Keratinocyte (primary cell): Measurements from ENCODE around the gene ID4. TPM values are rescaled to one million over a fixed set of nuclear protein-coding genes. Genes with fewer than 3 reads are reported as not detected.
"Not testable (repeated sequence)": the region's sequence is repeated elsewhere in the genome, so short reads cannot be mapped to it uniquely, and the experiment has no call there.

ENCODE experiments used
- DNase-seq: peaks from one replicate; pipeline ENCODE4 v3.0.0-alpha.2; 2011; ENCODE audit warnings: low read depth, missing footprints, low spot score
- FAIRE-seq: peaks from 2 replicates; lab custom pipeline; 2011; peaks lifted over from hg19 to GRCh38; lab: Jason Lieb, UNC
- H2AFZ ChIP-seq: 2 replicates; pipeline ENCODE4 v1.6.0; 2012; ENCODE audit warnings: low read length, control low read depth, inconsistent platforms; ENCODE audit not compliant: control insufficient read depth
- H3K27ac ChIP-seq: 2 replicates; pipeline ENCODE4 v1.5.1; 2011; ENCODE audit warnings: low read length; ENCODE audit not compliant: control insufficient read depth, insufficient read depth
- H3K27me3 ChIP-seq: 3 replicates; pipeline ENCODE4 v1.6.0; 2011; ENCODE audit warnings: low read length; ENCODE audit not compliant: control insufficient read depth, insufficient read depth; ENCODE audit errors: extremely low read depth
- H3K36me3 ChIP-seq, 2 experiments: 2 replicates in 1 of 2; 3 replicates in 1 of 2; pipeline ENCODE4 v1.5.1; 2011; ENCODE audit warnings: low read length in 2 of 2, mild to moderate bottlenecking in 1 of 2; ENCODE audit not compliant: control insufficient read depth in 2 of 2, insufficient read depth in 2 of 2; ENCODE audit errors: extremely low read depth in 1 of 2
- H3K4me1 ChIP-seq: 3 replicates; pipeline ENCODE4 v1.5.1; 2011; ENCODE audit warnings: low read length; ENCODE audit not compliant: control insufficient read depth, insufficient read depth; ENCODE audit errors: extremely low read depth
- H3K4me2 ChIP-seq: 3 replicates; pipeline ENCODE4 v1.6.0; 2011; ENCODE audit warnings: low read depth, low read length; ENCODE audit not compliant: control insufficient read depth, insufficient read depth; ENCODE audit errors: extremely low read depth
- H3K4me3 ChIP-seq, 3 experiments: fragments of 200-600 bp in 1 of 3; sonication (generic) in 1 of 3; 2 replicates in 2 of 3; 3 replicates in 1 of 3; pipeline ENCODE4 v1.5.1; 2011 to 2016; ENCODE audit warnings: low read length in 3 of 3, mild to moderate bottlenecking in 3 of 3, control low read depth in 2 of 3, inconsistent platforms in 1 of 3, low read depth in 1 of 3, mixed read lengths in 1 of 3, mixed run types in 1 of 3, moderate library complexity in 1 of 3; ENCODE audit not compliant: control insufficient read depth in 2 of 3, insufficient read depth in 2 of 3; ENCODE audit errors: extremely low read depth in 1 of 3
- H3K79me2 ChIP-seq: 2 replicates; pipeline ENCODE4 v1.6.0; 2012; ENCODE audit warnings: low read length; ENCODE audit not compliant: control insufficient read depth, insufficient read depth
- H3K9ac ChIP-seq: 3 replicates; pipeline ENCODE4 v1.6.0; 2011; ENCODE audit warnings: low read length; ENCODE audit not compliant: control insufficient read depth, insufficient read depth; ENCODE audit errors: extremely low read depth
- H3K9me1 ChIP-seq: 3 replicates; pipeline ENCODE4 v1.6.0; 2011; ENCODE audit warnings: low read length; ENCODE audit not compliant: control insufficient read depth, insufficient read depth; ENCODE audit errors: extremely low read depth
- H3K9me3 ChIP-seq: 2 replicates; pipeline ENCODE4 v1.5.1; 2012; ENCODE audit warnings: low read depth, low read length; ENCODE audit not compliant: control insufficient read depth
- H4K20me1 ChIP-seq: 3 replicates; pipeline ENCODE4 v1.6.0; 2011; ENCODE audit warnings: low read length; ENCODE audit not compliant: control insufficient read depth, insufficient read depth; ENCODE audit errors: extremely low read depth
- CTCF ChIP-seq, 3 experiments: IDR thresholded peaks in 1 of 3; conservative IDR thresholded peaks in 1 of 3; optimal IDR thresholded peaks in 1 of 3; 2 replicates in 2 of 3; 3 replicates in 1 of 3; pipeline versions ENCODE3 to v1.5.1; 2011; ENCODE audit warnings: low read length in 3 of 3, mild to moderate bottlenecking in 3 of 3, moderate library complexity in 2 of 3, control low read depth in 1 of 3, inconsistent platforms in 1 of 3; ENCODE audit not compliant: insufficient read depth in 2 of 3; ENCODE audit errors: extremely low read depth in 1 of 3
- EZH2 ChIP-seq: IDR thresholded peaks from one replicate; pipeline ENCODE4 v1.6.1; 2012; ENCODE audit warnings: inconsistent platforms, mild to moderate bottlenecking, low read length, moderate library complexity
- dilution Hi-C: fragments of 300-500 bp; cut with MboI; formaldehyde crosslinking; loops from one replicate; pipeline ENCODE4 v1.7.0; 2020; ENCODE audit warnings: low sequenced_read_pairs; ENCODE audit not compliant: extremely low pct_ligation_motif_present
- polyA plus RNA-seq, 5 experiments: library from polyadenylated mRNA; depleted of rRNA in 3 of 5; stranded (reverse) in 3 of 5; stranded (forward) in 1 of 5; unstranded in 1 of 5; fragments of >200 nt; gene quantifications; 1 replicate in 1 of 5; 2 replicates in 3 of 5; 3 replicates in 1 of 5; pipeline versions ENCODE4 v1.2.1 to v1.2.3, GENCODE V29; 2011 to 2012; ENCODE audit warnings: missing spikeins in 2 of 5, low read depth in 1 of 5, low replicate concordance in 1 of 5

ID4 gene
- polyA plus RNA-seq, 1 donor (not counting 4 experiments of a cell fraction or from before 2014, with no cell fraction given): 0.41 TPM

GRCh38 chr6:19852927-19853326 lies 15.8 kb downstream of the ID4 start:
- H3K79me2 ChIP-seq: no peaks in the 10 kb centered on the region
- H3K4me3 ChIP-seq: no peak overlapping the region
- dilution Hi-C loops: no loop called here
- H3K27ac ChIP-seq: no peak overlapping the region
- no peaks in the 10 kb centered on the region for H3K36me3 ChIP-seq
- FAIRE-seq (no peak), DNase-seq (no peak)
- H3K4me1 ChIP-seq: no peaks in the 10 kb centered on the region
- H2AFZ ChIP-seq: no peak overlapping the region
- no peaks in the 10 kb centered on the region for H3K9me1 ChIP-seq
- H3K9me3 ChIP-seq: no peaks in the 10 kb centered on the region
- no peak overlapping the region for H3K9ac ChIP-seq
- H3K4me2 ChIP-seq: no peak overlapping the region
- no peaks in the 10 kb centered on the region for H4K20me1 ChIP-seq
- TF ChIP-seq CTCF (optimal IDR thresholded peaks at IDR 0.05 in 1 of 3, IDR thresholded peaks at IDR 0.05 in 1 of 3, conservative IDR thresholded peaks at IDR 0.05 in 1 of 3; ENCODE audit: extremely low read depth in 1 of 3, insufficient read depth in 2 of 3, low read length in 3 of 3) (no peak), EZH2 (no peak)
- H3K27me3 ChIP-seq: no peaks in the 10 kb centered on the region

GRCh38 chr6:19854421-19855015 lies 17.3 kb downstream of the ID4 start:
- not testable (repeated sequence) for FAIRE-seq

GRCh38 chr6:19855536-19855935 lies 18.4 kb downstream of the ID4 start:
- dilution Hi-C loops: no loop called here
- no peaks in the 10 kb centered on the region for H3K27me3 ChIP-seq
- DNase-seq: no peak
- H3K4me3 ChIP-seq: no peak overlapping the region
- H3K9ac ChIP-seq: no peak overlapping the region
- no peak for TF ChIP-seq CTCF (optimal IDR thresholded peaks at IDR 0.05 in 1 of 3, IDR thresholded peaks at IDR 0.05 in 1 of 3, conservative IDR thresholded peaks at IDR 0.05 in 1 of 3; ENCODE audit: extremely low read depth in 1 of 3, insufficient read depth in 2 of 3, low read length in 3 of 3)
- TF ChIP-seq EZH2: no peak
- no peaks in the 10 kb centered on the region for H3K4me1 ChIP-seq
- no peaks in the 10 kb centered on the region for H4K20me1 ChIP-seq
- no peaks in the 10 kb centered on the region for H3K36me3 ChIP-seq
- no peaks in the 10 kb centered on the region for H3K9me3 ChIP-seq
- no peak for FAIRE-seq
- H3K27ac ChIP-seq: no peak overlapping the region
- no peaks in the 10 kb centered on the region for H3K79me2 ChIP-seq
- no peaks in the 10 kb centered on the region for H3K9me1 ChIP-seq
- H2AFZ ChIP-seq: no peak overlapping the region
- H3K4me2 ChIP-seq: no peak overlapping the region

More at GRCh38 chr6:19854421-19855015, 17.3 kb downstream of the ID4 start:
- H3K4me2 ChIP-seq, H3K79me2 ChIP-seq, dilution Hi-C loops, DNase-seq, H3K27me3 ChIP-seq, H3K4me1 ChIP-seq, H3K9ac ChIP-seq, H3K4me3 ChIP-seq, H4K20me1 ChIP-seq, H3K9me1 ChIP-seq, H2AFZ ChIP-seq, H3K27ac ChIP-seq, H3K36me3 ChIP-seq, H3K9me3 ChIP-seq: not testable (repeated sequence)
